ENCODE data around the gene CD53. TPM values are rescaled to one million over a fixed set of nuclear protein-coding genes. Genes with fewer than 3 reads are reported as not detected.
"Not testable (repeated sequence)": the region's sequence is repeated elsewhere in the genome, so short reads cannot be mapped to it uniquely, and the experiment has no call there.

CD53 gene
- total and polyA plus RNA-seq, 5 experiments from 2014 or later = 295 to 909 (median 619) TPM

- ATAC-seq (no peak), DNase-seq (no peak)
- Mint-ChIP-seq H3K9me3 (peaks cover 4 to 20% (median 10%) of the 10 kb centered on the region in 9 donors), H3K27me3 (no peaks in the 10 kb centered on the region), H3K4me1 (peaks cover 12 to 51% (median 38%) of the 10 kb centered on the region in 4 donors), H3K27ac (peak overlapping the region in 1 of 10 donors; percentile 35), H3K4me3 (no peak overlapping the region), H3K36me3 (peaks cover 0 to 11% (median 8%) of the 10 kb centered on the region in 3 donors)
- POLR2A ChIA-PET = interaction anchor here (0.8 kb wide), 1 partner anchor 13 kb away, joined by 3 read pairs; no protein-coding TSS in a partner anchor
Observed at GRCh38 chr1:110860174-110860573, 12.8 kb upstream of the CD53 start.

- POLR2A ChIA-PET = interaction anchor here (0.5 to 2.2 kb wide), 4 partner anchors 13 to 103 kb away, joined by 4 to 7 read pairs (median 6); partner anchors contain the start of genes CD53 and LRIF1
- ATAC-seq = not testable (repeated sequence)
- H3K9me3 Mint-ChIP-seq = peaks cover 4 to 20% (median 14%) of the 10 kb centered on the region in 9 donors
Observed at GRCh38 chr1:110860620-110861019, 12.3 kb upstream of the CD53 start.

GRCh38 chr1:110861942-110862341, 11.0 kb upstream of the CD53 start:
- not testable (repeated sequence) for H3K4me3 Mint-ChIP-seq, H3K27me3 Mint-ChIP-seq, ATAC-seq, DNase-seq
- peaks cover 0 to 23% (median 18%) of the 10 kb centered on the region in 3 donors for H3K36me3 Mint-ChIP-seq
- peaks cover 4 to 29% (median 19%) of the 10 kb centered on the region in 9 donors for H3K9me3 Mint-ChIP-seq
- peaks cover 14 to 55% (median 35%) of the 10 kb centered on the region in 4 donors for H3K4me1 Mint-ChIP-seq
- H3K27ac Mint-ChIP-seq = peak overlapping the region in 1 of 10 donors; percentile 46
- POLR2A ChIA-PET = interaction anchor here (1.2 to 2.2 kb wide), 2 partner anchors 11 to 102 kb away, joined by 4 to 7 read pairs; partner anchors contain the start of genes CD53 and LRIF1

More at GRCh38 chr1:110860620-110861019, 12.3 kb upstream of the CD53 start:
- peaks cover 13 to 51% (median 38%) of the 10 kb centered on the region in 4 donors for H3K4me1 Mint-ChIP-seq
- H3K27ac Mint-ChIP-seq = peak overlapping the region in 1 of 10 donors; percentile 73
- H3K4me3 Mint-ChIP-seq, DNase-seq, H3K27me3 Mint-ChIP-seq: not testable (repeated sequence)
- peaks cover 0 to 16% (median 12%) of the 10 kb centered on the region in 3 donors for H3K36me3 Mint-ChIP-seq

- Mint-ChIP-seq H3K36me3 (peaks cover 0 to 24% (median 23%) of the 10 kb centered on the region in 3 donors), H3K27me3 (no peaks in the 10 kb centered on the region), H3K27ac (peak overlapping the region in 3 of 10 donors; percentile 5 to 24 (median 11)), H3K4me3 (peak overlapping the region in 3 of 10 donors; percentile 13 to 31 (median 20)), H3K9me3 (peaks cover 4 to 36% (median 20%) of the 10 kb centered on the region in 9 donors), H3K4me1 (peaks cover 14 to 62% (median 36%) of the 10 kb centered on the region in 4 donors)
- POLR2A ChIA-PET = interaction anchor here (0.7 to 1.3 kb wide), 2 partner anchors 9 to 527 kb away, joined by 3 to 4 read pairs; partner anchors contain the start of gene CD53
- no peak for DNase-seq
- peak in 1 of 2 donors; percentile 61 for ATAC-seq
Observed at GRCh38 chr1:110864287-110864686, 8.7 kb upstream of the CD53 start.

GRCh38 chr1:110870721-110871388, 2.1 kb upstream of the CD53 start:
- DNase-seq = no peak
- H3K4me1 Mint-ChIP-seq = peaks cover 32 to 69% (median 47%) of the 10 kb centered on the region in 4 donors
- H3K9me3 Mint-ChIP-seq = peaks cover 0 to 20% (median 10%) of the 10 kb centered on the region in 9 donors
- ATAC-seq = no peak
- peak overlapping the region in 9 of 10 donors; percentile 29 to 99 (median 57) for H3K4me3 Mint-ChIP-seq
- H3K27me3 Mint-ChIP-seq = no peaks in the 10 kb centered on the region
- POLR2A ChIA-PET = interaction anchor here (0.8 to 1.6 kb wide), 3 partner anchors 32 to 198 kb away, joined by 3 to 7 read pairs (median 3); partner anchors contain the start of gene LRIF1
- H3K36me3 Mint-ChIP-seq = peaks cover 4 to 15% (median 10%) of the 10 kb centered on the region in 3 donors
- peak overlapping the region; percentile 96 to 100 (median 99) for H3K27ac Mint-ChIP-seq

- H3K27ac Mint-ChIP-seq = peak overlapping the region; percentile 96 to 100 (median 99)
- ATAC-seq (peak; percentile 2 to 4), DNase-seq (no peak)
- no peaks in the 10 kb centered on the region for H3K27me3 Mint-ChIP-seq
- H3K4me1 Mint-ChIP-seq = peaks cover 33 to 65% (median 56%) of the 10 kb centered on the region in 4 donors
- POLR2A ChIA-PET = interaction anchor here (1.0 to 4.3 kb wide), 11 partner anchors 7 to 343 kb away, joined by 3 to 27 read pairs (median 4); partner anchors contain the start of genes KCNA3 and LRIF1
- H3K36me3 Mint-ChIP-seq = peaks cover 4 to 13% (median 11%) of the 10 kb centered on the region in 3 donors
- H3K4me3 Mint-ChIP-seq = peak overlapping the region; percentile 92 to 100 (median 98)
- H3K9me3 Mint-ChIP-seq = peaks cover 0 to 5% (median 0%) of the 10 kb centered on the region in 9 donors
Observed at GRCh38 chr1:110872366-110872744, 593 bp upstream of the CD53 start.

GRCh38 chr1:110873856-110874255, 908 bp downstream of the CD53 start:
- Mint-ChIP-seq H3K4me3 (peak overlapping the region; percentile 92 to 100 (median 98)), H3K27ac (peak overlapping the region; percentile 96 to 100 (median 99)), H3K4me1 (peaks cover 41 to 73% (median 61%) of the 10 kb centered on the region in 4 donors), H3K36me3 (peaks cover 4 to 20% (median 10%) of the 10 kb centered on the region in 3 donors), H3K27me3 (no peaks in the 10 kb centered on the region), H3K9me3 (peaks cover 0 to 3% (median 0%) of the 10 kb centered on the region in 9 donors)
- peak in 1 of 10 donors; percentile 25 for DNase-seq
- POLR2A ChIA-PET = interaction anchor here (0.7 to 4.3 kb wide), 16 partner anchors 12 to 535 kb away, joined by 3 to 27 read pairs (median 4); partner anchors contain the start of genes KCNA3, LRIF1 and RBM15
- no peak for ATAC-seq

- ATAC-seq (peak in 1 of 2 donors; percentile 8), DNase-seq (peak in 3 of 10 donors; percentile 33 to 46 (median 39))
- Mint-ChIP-seq H3K4me1 (peaks cover 41 to 71% (median 62%) of the 10 kb centered on the region in 4 donors), H3K9me3 (peaks cover 0 to 3% (median 0%) of the 10 kb centered on the region in 9 donors), H3K36me3 (peaks cover 4 to 20% (median 10%) of the 10 kb centered on the region in 3 donors), H3K4me3 (peak overlapping the region; percentile 92 to 100 (median 98)), H3K27ac (peak overlapping the region; percentile 96 to 100 (median 99)), H3K27me3 (no peaks in the 10 kb centered on the region)
- POLR2A ChIA-PET = interaction anchor here (0.6 to 4.3 kb wide), 22 partner anchors 11 to 536 kb away, joined by 3 to 27 read pairs (median 4); partner anchors contain the start of genes DRAM2, KCNA3, LRIF1 and RBM15
Observed at GRCh38 chr1:110874324-110875215, 1.6 kb downstream of the CD53 start.

GRCh38 chr1:110875216-110875731, 2.3 kb downstream of the CD53 start:
- POLR2A ChIA-PET = interaction anchor here (0.6 to 4.3 kb wide), 15 partner anchors 12 to 537 kb away, joined by 3 to 27 read pairs (median 4); partner anchors contain the start of genes DRAM2, LRIF1 and RBM15
- H3K4me1 Mint-ChIP-seq = peaks cover 45 to 72% (median 67%) of the 10 kb centered on the region in 4 donors
- peaks cover 4 to 26% (median 10%) of the 10 kb centered on the region in 3 donors for H3K36me3 Mint-ChIP-seq

GRCh38 chr1:110876748-110877341, 3.9 kb downstream of the CD53 start:
- Mint-ChIP-seq H3K36me3 (peaks cover 4 to 39% (median 10%) of the 10 kb centered on the region in 3 donors), H3K4me3 (peak overlapping the region; percentile 71 to 100 (median 94)), H3K27me3 (no peaks in the 10 kb centered on the region), H3K9me3 (peaks cover 0 to 3% (median 0%) of the 10 kb centered on the region in 9 donors), H3K4me1 (peaks cover 37 to 72% (median 67%) of the 10 kb centered on the region in 4 donors), H3K27ac (peak overlapping the region; percentile 86 to 100 (median 96))
- POLR2A ChIA-PET = interaction anchor here (1.9 kb wide), 1 partner anchor 538 kb away, joined by 6 read pairs; the partner anchor contains the start of gene RBM15
- ATAC-seq (no peak), DNase-seq (no peak)

More at GRCh38 chr1:110875216-110875731, 2.3 kb downstream of the CD53 start:
- H3K4me3 Mint-ChIP-seq = peak overlapping the region; percentile 92 to 100 (median 98)
- H3K9me3 Mint-ChIP-seq = peaks cover 0 to 6% (median 0%) of the 10 kb centered on the region in 9 donors
- H3K27ac Mint-ChIP-seq = peak overlapping the region; percentile 96 to 100 (median 99)
- H3K27me3 Mint-ChIP-seq = no peaks in the 10 kb centered on the region
- ATAC-seq = peak; percentile 63 to 69
- peak in 6 of 10 donors; percentile 34 to 68 (median 58) for DNase-seq

Measured in naive thymus-derived CD8-positive, alpha-beta T cell (primary cell).